Activated CD8-positive, alpha-beta T cell treated with anti-CD3 and anti-CD28 coated beads for 36 hours (primary cell): ENCODE measurements around the gene PHB1. TPM values are rescaled to one million over a fixed set of nuclear protein-coding genes. Genes with fewer than 3 reads are reported as not detected.

ENCODE experiments used
- ATAC-seq: fragments of 200-7000 bp; cut with Tn5 transposase; one replicate; pipeline ENCODE4 v1.10.0; 2021; ENCODE audit warnings: mild to moderate bottlenecking, moderate library complexity
- CTCF ChIA-PET: fragments of 350-600 bp; sonication (Branson Sonifier 250); formaldehyde crosslinking; loops from one replicate; lab custom pipeline; 2021; ENCODE audit warnings: antibody characterized with exemption; lab: Charles Lee
- POLR2A ChIA-PET: fragments of 350-600 bp; sonication (Branson Sonifier 250); formaldehyde crosslinking; loops from one replicate; lab custom pipeline; 2021; ENCODE audit warnings: antibody characterized with exemption; lab: Charles Lee
- DNase-seq: peaks from one replicate; pipeline ENCODE4 v3.0.0-alpha.2; 2020
- H3K27ac Mint-ChIP-seq: one replicate; pipeline ENCODE4 v1.8.0; 2021; ENCODE audit warnings: mild to moderate bottlenecking, mixed read lengths
- H3K27me3 Mint-ChIP-seq: one replicate; pipeline ENCODE4 v1.8.0; 2021; ENCODE audit warnings: mixed read lengths
- H3K36me3 Mint-ChIP-seq: one replicate; pipeline ENCODE4 v1.8.0; 2021; ENCODE audit warnings: low read depth, mixed read lengths
- H3K4me1 Mint-ChIP-seq: one replicate; pipeline ENCODE4 v1.8.0; 2021; ENCODE audit warnings: low read depth, mixed read lengths
- H3K4me3 Mint-ChIP-seq: one replicate; pipeline ENCODE4 v1.8.0; 2021; ENCODE audit warnings: mild to moderate bottlenecking, moderate library complexity, mixed read lengths
- H3K9me3 Mint-ChIP-seq: one replicate; pipeline ENCODE4 v1.8.0; 2021; ENCODE audit warnings: mixed read lengths
- CTCF ChIP-seq: fragments of 200-600 bp; IDR thresholded peaks from one replicate; pipeline ENCODE4 v1.8.0; 2022; ENCODE audit warnings: antibody characterized with exemption, mild to moderate bottlenecking
- intact Hi-C: fragments of 100-400 bp; cut with micrococcal nuclease; formaldehyde crosslinking; loops from one replicate; pipeline ENCODE4 v1.10.0; 2022
- total RNA-seq, 2 experiments: library from RNA; stranded (reverse); gene quantifications; one replicate each; pipeline ENCODE4 v1.2.3, GENCODE V29; 2021

The PHB1 gene
- total RNA-seq, 2 experiments from 2014 or later = 363 to 381 TPM

DNA sequence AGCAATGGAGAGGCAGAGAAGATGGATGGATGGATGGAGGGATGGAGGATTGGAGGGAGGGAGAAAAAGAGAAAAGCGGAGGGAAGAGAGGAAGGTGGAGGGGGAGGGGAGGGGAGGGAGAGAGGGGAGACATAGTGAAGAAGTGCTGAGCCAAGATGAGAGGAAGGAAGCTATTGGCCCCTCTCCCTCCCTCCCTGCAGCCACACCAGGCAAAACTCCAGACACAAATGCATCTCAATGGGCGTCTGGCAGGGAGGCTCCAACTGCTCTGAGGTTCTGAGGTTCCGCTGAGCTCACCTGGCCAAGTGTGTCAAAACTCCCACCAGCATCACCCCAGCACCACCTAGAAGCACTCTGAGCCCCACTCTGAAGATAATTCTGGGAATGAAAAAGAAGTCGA lies 26.9 kb upstream of the PHB1 start:
- CTCF ChIA-PET = no interaction called here

DNA sequence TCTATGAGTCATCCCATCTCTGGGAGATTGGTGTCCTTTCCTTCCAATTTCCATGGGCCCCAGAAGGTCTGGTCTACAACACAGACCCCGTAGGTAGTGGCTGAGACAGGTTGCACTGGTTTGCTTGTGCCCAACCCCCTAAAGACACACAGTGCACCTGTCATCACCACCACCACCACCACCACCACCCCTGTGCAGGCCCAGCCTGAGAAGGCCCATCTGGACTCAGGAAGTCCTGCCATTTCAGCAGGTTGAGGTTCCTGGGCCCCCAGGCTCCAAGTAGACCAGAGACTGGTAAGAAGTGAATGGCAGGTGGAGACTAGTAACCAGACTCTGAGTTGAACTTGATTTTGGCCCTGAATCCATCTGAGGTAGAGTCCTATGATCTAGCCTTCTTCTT lies 25.9 kb upstream of the PHB1 start:
- peaks cover 31% of the 10 kb centered on the region for H3K27me3 Mint-ChIP-seq
- intact Hi-C loops = no loop called here

More for the DNA sequence above, 26.9 kb upstream of the PHB1 start:
- ATAC-seq (no peak), DNase-seq (no peak)
- POLR2A ChIA-PET = interaction anchor here (1.0 kb wide), 1 partner anchor 26 kb away, joined by 3 read pairs; no protein-coding TSS in a partner anchor
- peaks cover 28% of the 10 kb centered on the region for H3K27me3 Mint-ChIP-seq
- no peak overlapping the region for H3K4me3 Mint-ChIP-seq
- no peak for TF ChIP-seq CTCF
- no peaks in the 10 kb centered on the region for H3K9me3 Mint-ChIP-seq
- intact Hi-C loops = no loop called here
- H3K36me3 Mint-ChIP-seq = no peaks in the 10 kb centered on the region
- H3K27ac Mint-ChIP-seq = no peak overlapping the region
- H3K4me1 Mint-ChIP-seq = no peaks in the 10 kb centered on the region

GRCh38 chr17:49439673-49440571 lies 25.2 kb upstream of the PHB1 start:
- Mint-ChIP-seq H3K27me3 (peaks cover 31% of the 10 kb centered on the region), H3K4me1 (no peaks in the 10 kb centered on the region), H3K9me3 (no peaks in the 10 kb centered on the region), H3K4me3 (no peak overlapping the region), H3K36me3 (no peaks in the 10 kb centered on the region), H3K27ac (no peak overlapping the region)
- ChIA-PET CTCF (interaction anchor here (0.8 to 2.0 kb wide), 5 partner anchors 25 to 117 kb away, joined by 3 to 9 read pairs (median 4); partner anchors contain the start of gene PHB1), POLR2A (no interaction called here)
- ATAC-seq (no peak), DNase-seq (no peak)
- intact Hi-C loops = loop anchor here (5.0 kb wide), 1 partner anchor 117 kb away; no protein-coding TSS in a partner anchor
- TF ChIP-seq CTCF = no peak

More for the DNA sequence above, 25.9 kb upstream of the PHB1 start:
- no peaks in the 10 kb centered on the region for H3K36me3 Mint-ChIP-seq
- ATAC-seq (no peak), DNase-seq (no peak)
- H3K9me3 Mint-ChIP-seq = no peaks in the 10 kb centered on the region
- H3K27ac Mint-ChIP-seq = no peak overlapping the region
- TF ChIP-seq CTCF = no peak
- CTCF ChIA-PET = interaction anchor here (1.8 to 2.0 kb wide), 2 partner anchors 32 to 116 kb away, joined by 5 to 9 read pairs; no protein-coding TSS in a partner anchor
- H3K4me1 Mint-ChIP-seq = no peaks in the 10 kb centered on the region
- H3K4me3 Mint-ChIP-seq = no peak overlapping the region
- POLR2A ChIA-PET = interaction anchor here (1.0 kb wide), 1 partner anchor 25 kb away, joined by 3 read pairs; no protein-coding TSS in a partner anchor

GRCh38 chr17:49439305-49439672 lies 24.6 kb upstream of the PHB1 start:
- Mint-ChIP-seq H3K4me1 (no peaks in the 10 kb centered on the region), H3K4me3 (no peak overlapping the region), H3K36me3 (no peaks in the 10 kb centered on the region), H3K27me3 (peaks cover 31% of the 10 kb centered on the region), H3K9me3 (no peaks in the 10 kb centered on the region), H3K27ac (no peak overlapping the region)
- DNase-seq (no peak), ATAC-seq (no peak)
- POLR2A ChIA-PET = no interaction called here
- intact Hi-C loops = loop anchor here (5.0 kb wide), 1 partner anchor 118 kb away; no protein-coding TSS in a partner anchor
- CTCF ChIA-PET = interaction anchor here (0.8 to 2.0 kb wide), 5 partner anchors 25 to 118 kb away, joined by 3 to 9 read pairs (median 4); partner anchors contain the start of gene PHB1
- no peak for TF ChIP-seq CTCF
